ENCODE results near the gene JAKMIP2.
"Not testable (repeated sequence)": the region's sequence is repeated elsewhere in the genome, so short reads cannot be mapped to it uniquely, and the experiment has no call there.

Gene JAKMIP2

DNA sequence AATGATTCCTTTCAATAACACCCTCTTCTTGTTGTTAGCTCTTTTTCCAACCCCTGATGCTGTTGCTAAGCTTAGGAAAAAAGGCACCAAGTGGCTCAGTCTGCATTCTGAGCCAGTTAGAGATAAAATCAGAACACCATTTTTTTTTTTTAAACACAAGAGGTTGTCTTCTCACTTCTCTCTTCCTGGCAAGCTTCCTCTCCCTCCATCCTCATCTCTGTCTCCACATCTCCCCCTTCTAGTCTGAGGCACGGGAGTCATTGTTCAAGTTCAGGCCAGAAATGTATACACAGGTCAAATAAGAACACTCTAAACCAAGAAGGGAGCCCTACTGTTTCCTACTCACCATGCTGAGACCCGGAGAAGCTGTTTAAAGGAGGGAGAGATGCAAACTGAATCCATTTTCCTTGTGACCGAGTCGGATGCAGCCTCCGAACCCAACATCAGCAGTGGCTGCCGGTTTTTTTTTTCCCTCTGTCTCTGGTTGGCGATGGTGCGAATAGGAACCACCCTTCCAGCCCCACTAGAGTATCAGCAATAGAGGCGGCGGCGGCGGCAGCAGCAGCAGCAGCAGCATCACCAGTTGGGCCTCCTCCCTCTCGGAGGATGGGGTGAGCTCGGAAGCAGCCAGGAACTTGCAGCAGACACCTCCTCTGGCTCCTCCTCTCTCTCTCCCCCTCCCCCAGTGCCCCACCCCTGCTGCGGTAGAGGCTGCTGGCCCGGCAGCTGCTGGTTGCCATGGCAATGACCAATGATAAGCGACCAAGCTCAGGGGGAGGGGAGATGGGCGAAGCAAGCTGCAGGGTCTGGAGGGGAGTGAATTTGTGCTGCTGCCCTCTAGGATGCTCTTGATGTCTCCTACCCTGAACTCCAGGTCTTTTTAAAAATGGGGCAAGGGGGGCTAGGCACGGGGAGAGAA lies at the start of gene JAKMIP2:
Gene JAKMIP2, minus strand, starts transcription at position 619 of the 919 bp plus-strand sequence. CDS start 110,922 bp downstream, outside the sequence.
- DNase-seq (ENCODE audit: low spot score): peak; percentile 82

DNA sequence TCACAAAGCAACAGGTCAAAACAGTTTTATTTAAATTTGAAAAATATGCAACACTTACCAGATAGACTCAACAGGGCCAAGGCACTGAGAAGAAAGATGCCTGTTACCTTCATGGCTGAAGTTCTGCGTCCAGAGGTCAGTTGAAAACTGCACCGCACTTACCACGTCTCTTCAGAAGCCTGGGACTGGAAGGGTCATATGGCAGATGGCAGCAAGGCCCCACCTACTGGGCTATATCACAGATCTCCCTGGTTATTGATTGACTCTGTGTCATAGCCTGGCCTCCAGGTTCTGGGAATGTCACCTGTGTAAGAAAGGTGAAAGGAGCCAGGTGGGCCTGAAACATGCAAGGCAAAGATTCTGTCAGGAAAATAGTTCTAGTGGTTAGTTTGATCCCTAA lies 48.9 kb upstream of the JAKMIP2 start, which contains the start of gene SPINK1:
Gene SPINK1, minus strand, starts transcription at position 207 of the 400 bp plus-strand sequence. Its CDS starts 94 bp downstream, at position 113.
- DNase-seq (ENCODE audit: low spot score): no peak

DNA sequence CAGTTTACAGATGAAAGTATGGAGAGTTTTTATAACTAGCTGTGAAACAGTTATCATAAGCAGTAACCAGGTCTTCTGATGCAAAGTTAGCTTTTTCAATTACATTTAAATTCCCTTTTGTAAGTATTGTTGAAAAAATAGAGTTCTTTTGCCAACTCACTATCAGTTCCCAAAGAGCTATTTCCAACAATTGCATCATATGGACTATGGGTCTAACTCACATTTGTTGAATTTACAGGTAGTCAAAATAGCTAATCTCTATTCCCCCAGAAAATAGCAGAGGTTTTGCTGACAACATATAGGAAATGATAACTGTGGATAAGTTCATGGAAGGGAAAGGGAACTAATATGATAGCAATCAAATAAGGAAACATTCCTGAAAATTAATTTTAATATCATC lies 47.5 kb upstream of the JAKMIP2 start:
- DNase-seq (ENCODE audit: low spot score): no peak

DNA sequence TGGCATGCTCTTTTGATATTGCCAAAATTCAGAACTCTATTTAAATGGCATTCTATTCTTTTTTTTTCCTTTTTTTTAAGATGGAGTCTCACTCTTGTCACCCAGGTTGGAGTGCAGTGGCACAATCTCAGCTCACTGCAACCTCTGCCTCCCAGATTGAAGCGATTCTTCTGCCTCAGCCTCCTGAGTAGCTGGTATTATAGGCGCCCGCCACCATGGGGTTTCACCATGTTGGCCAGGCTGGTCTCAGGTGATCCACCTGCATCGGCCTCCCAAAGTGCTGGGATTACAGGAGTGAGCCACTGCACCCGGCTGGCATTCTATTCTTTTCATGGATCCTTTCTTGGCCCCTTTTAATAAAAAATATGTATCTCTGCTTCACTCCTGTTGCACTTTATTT lies 44.5 kb upstream of the JAKMIP2 start:
- not testable (repeated sequence) for DNase-seq (ENCODE audit: low spot score)

DNA sequence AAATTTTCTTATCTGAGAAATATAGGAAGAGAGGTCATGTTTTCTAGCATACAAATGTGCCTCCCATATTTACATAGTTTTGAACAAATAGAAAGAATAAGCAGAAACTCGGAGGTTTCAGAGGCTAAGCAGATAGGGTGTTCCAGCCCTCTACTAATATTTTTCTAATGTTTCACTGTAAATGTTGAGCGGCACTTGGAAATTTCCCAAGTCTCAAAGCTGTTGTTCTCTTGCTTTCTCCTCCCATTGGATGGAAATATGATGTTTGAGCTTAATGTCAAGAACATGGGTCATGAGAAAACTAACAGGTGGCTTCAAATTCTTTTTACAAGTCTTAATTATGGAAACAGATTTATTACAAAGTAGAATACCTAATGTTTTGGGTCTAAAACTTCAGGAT lies 43.8 kb upstream of the JAKMIP2 start:
- no peak for DNase-seq (ENCODE audit: low spot score)

DNA sequence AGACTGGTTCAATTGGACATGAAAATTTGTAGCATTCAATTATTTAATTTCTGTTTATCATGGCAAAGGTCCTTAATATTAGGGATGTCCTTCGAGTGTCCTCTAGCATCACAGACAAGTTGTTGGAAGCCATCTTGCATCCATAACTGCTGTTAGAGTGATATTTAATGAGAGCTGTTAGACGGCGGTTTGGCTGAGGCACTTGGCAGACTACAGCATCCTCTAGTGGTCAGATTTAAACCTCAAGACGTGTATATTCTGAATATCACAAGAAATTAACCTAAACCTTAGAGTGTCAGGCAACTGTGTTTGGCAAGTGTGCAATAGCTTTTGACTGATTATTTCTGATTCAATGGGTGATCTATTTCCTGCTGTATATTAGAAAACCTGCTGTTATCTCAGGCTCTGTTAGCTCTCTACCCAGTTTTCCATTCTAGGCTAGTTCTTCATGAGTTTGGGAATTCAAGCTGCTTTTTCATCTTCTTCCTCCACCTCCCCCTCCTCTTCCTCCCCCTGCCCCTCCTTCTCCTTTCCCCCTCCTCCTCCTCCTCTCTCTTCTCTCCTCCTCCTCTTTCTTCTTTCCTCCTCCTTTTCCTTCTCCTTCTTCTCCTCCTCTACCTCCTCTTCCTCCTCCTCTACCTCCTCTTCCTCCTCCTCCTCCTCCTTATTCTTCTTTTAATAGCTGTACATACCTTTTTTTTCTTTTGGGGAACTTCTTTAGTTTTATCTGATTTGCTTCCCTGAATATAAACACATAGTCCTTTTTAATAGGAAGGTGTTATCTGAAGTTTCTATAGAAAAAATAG lies 40.4 kb upstream of the JAKMIP2 start:
- peak; percentile 72 for DNase-seq (ENCODE audit: low spot score)

DNA sequence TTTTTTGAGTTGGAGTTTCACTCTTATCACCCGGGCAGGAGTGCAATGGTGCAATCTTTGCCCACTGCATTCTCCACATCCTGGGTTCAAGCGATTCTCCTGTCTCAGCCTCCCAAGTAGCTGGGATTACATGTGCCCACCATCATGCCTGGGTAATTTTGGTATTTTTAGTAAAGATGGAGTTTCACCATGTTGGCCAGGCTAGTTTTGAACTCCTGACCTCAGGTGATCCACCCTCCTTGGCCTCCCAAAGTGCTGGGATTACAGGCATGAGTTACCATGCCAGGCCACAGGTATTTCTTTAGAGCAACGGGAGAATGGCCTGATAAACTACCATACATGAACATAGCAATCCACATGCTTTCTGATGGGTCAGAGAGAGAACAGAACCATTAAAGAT lies 39.7 kb upstream of the JAKMIP2 start:
- DNase-seq (ENCODE audit: low spot score): not testable (repeated sequence)

DNA sequence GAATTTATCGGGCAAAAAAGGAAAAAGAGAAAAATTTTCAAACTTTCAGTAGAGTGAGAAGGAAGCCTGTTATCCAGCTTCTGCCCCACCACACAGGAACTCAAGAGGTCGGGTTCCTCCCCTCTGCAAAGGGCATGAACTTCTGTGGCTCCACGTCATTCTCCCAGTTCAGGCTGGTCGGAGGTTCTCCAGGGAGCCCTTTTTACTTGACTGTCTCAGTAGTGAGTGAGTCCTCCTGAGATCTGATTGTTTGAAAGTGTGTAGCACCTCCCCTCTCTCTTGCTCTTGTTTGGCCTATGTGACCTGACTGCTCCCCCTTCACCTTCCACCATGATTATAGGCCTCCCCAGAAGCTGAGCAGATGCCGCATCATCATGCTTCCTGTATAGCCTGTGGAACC lies 39.2 kb upstream of the JAKMIP2 start:
- DNase-seq (ENCODE audit: low spot score): no peak

DNA sequence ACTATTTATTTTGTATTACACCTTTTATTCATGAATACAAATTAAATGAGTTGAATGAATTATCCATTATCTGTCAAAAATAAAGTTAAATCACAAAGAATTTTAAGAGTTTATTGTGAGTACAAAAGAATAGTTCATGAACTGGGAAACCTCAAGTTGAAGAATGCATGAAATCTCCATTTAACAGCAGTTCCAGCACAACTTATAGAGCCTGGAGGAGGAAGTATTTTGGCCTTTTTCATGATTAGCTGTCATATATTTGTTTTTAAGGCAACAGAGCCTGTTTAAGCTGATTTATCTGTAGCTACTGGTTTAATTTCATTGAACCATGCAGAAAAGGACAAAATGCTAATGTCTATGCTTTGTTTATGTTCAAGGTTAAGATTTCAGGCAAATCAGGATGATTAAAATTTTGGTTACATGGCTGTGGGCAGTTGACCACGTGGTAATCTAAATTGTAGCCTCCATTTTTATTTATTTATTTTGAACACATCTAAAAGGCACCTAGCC lies 36.8 kb upstream of the JAKMIP2 start:
- DNase-seq (ENCODE audit: low spot score): no peak

DNA sequence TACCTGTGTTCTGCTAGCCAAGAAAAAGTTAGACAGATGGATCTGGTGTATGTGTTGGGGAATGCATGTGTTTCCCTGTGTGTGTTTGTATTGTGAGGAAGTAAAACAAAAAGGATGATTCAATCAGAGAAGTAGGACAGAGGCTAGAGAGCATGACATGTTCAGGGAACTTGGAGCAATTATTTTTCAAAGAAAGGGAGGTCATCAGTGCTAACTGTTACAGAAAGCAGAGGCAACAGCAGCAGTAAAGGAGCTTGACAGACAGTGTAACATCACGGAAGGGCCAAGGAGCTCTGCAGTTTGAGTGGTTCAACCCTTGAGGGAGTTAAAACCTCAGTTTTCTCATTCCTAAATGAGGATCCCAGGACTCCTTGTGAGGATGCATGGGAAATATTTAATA lies 35.8 kb upstream of the JAKMIP2 start:
- DNase-seq (ENCODE audit: low spot score): no peak

DNA sequence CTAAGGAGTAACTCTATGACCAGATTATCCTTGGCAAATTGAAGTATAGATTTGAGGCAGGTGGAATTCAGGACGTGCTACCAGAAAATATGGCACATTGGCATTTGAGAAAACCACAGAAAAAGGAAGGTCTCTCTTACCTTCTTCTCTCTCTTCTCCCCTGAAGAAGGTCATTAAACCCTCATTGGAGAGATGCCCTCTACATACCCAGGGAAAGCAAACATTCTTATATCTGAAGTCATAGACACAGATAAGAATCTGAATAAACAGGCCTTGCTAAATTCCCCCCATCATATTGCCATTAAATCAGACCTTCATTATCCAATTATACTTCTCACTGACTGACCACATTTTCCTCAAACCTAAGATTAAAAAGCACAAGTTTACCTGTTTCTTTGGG lies 31.2 kb upstream of the JAKMIP2 start:
- DNase-seq (ENCODE audit: low spot score): no peak

DNA sequence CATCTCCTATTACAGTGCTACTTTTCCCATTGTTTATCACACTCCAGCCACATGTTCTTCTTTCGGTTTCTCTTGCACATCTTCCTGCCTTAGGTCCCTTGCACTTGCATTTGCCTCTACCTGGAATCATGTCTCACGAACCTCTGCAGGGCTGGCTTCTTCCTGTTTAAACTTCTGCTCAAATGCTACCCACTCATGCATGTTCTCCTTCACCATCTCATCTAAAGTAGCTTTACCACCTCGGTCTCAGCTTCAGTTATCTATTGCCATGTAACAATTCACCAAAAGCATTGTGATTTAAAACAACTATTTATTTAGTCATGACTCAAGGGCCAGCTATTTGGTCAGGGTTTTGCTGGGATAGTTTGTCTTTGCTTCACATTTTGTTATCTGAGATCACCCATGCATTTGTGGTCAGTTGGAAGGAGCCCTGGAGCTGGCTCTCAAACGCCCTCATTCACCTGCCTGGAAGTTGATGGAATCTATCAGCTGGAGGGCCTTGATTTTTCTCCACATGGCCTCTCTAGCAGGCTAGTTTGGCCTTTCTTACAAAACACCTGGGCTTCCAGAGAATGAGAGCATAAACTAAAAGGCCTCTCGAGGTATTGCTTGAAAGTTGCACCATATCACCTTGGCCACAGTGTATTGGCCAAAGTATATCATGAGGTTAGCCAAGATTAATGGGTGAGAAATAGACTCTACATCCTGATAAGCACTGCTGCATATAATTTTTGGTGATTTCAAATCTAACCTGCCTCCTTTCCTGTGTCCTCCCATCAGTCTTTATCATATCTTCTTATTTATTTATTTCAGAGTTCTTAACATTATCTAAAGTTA lies 27.5 kb upstream of the JAKMIP2 start:
- DNase-seq (ENCODE audit: low spot score): no peak

DNA sequence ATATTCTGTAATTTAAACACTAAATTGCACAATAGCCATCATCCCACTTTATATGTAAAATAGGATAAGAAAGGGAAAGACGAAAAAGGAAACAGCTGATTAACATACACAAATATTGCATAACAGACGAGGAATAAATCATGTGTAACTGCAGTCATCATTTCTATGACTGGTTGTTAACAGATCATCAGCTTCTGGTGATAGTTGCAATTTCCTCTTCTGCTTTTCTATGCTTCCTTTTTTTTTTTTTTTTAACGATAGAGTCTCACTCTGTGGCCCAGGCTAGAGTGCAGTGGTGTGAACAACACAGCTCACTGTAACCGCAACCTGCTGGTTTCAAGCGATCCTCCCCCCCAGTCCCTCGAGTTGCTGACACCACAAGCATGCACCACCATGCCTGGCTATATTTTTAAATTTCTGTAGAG lies 22.5 kb upstream of the JAKMIP2 start:
- peak; percentile 48 for DNase-seq (ENCODE audit: low spot score)

DNA sequence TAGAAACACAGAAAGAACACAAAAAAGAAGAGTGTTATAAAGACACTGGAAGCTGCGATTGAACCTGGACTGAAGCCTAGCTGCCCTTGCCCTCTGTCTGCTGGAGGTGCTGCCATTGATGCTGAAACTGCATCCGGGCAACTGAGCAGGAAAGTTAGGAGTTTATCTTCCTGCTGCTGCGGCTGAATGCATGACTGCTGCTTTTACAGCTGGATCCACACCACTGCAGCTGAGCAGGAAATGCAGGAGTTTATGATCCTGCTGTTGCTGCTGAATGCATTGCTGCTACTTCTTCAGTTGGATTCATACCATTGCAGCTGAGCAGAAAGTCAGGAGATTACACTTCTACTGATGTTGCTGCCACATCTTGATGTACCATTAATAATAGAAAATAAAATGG lies 21.8 kb upstream of the JAKMIP2 start:
- DNase-seq (ENCODE audit: low spot score): no peak

DNA sequence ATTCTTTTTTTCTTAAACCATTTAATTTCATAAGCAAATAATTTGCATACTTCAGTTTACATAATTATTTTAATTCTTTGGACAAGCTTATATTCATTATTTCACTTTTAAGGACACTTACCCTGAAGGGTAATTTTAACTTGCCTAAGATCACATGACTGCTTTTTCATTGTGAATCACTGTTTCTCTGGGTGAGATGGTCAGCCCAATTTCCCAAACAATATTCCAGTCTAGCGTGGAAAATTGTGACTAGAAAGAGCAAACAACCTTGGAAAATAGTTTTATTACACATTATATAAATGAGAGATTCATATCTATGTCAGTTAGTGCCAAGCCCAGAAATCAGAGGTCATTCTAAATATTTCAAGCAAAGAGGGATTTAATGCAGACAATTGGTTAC lies 21.4 kb upstream of the JAKMIP2 start:
- no peak for DNase-seq (ENCODE audit: low spot score)

DNA sequence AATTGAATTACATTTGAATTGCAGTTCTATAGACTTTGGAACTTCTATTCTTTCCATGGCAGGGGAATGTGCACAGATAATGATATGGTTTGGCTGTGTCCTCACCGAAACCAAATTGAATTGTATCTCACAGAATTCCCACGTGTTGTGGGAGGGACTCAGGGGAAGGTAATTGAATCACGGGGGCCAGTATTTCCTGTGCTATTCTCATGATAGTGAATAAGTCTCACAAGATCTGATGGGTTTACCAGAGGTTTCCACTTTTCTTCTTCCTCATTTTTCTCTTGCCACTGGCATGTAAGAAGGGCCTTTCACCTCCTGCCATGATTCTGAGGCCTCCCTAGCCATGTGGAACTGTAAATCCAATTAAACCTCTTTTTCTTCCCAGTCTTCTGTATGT lies 20.6 kb upstream of the JAKMIP2 start:
- DNase-seq (ENCODE audit: low spot score): not testable (repeated sequence)

DNA sequence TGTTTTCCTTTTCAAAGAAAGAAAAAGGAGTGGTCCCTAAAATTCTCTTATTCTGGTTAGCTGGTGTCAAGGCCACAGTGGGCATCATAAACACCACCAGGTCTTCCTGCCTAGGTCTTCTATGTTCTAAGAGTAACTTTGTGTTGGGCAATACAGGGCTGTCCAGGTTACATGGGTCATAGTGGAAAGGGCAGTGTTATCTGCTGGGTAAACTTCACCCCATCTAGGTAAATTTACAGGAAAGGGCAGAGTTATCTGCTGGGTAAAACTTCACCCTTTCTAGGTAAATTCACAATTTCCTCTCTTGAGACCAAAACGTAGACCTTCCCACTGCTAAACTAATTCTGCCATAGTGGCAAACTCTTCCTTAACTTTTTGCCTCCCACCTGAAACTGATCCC lies 18.9 kb upstream of the JAKMIP2 start:
- no peak for DNase-seq (ENCODE audit: low spot score)

DNA sequence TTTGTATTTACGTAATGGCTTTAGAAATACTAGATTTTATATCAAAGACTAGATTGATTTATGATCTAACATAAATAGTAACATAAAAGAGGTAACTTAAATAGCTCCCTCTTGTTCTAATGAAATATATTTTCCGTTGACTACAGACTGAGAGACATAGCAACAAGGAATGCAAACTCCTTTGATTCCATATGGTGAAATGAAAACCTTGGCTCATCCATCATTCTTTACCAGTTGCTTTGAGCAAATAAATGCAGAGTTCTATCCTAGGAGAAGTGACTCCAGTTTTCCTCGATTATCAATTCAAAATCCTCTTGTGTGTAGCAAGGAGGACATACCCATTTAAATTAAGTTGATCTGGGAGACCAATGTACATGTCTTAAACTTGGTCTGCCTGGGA lies 18.0 kb upstream of the JAKMIP2 start:
- DNase-seq (ENCODE audit: low spot score): no peak

DNA sequence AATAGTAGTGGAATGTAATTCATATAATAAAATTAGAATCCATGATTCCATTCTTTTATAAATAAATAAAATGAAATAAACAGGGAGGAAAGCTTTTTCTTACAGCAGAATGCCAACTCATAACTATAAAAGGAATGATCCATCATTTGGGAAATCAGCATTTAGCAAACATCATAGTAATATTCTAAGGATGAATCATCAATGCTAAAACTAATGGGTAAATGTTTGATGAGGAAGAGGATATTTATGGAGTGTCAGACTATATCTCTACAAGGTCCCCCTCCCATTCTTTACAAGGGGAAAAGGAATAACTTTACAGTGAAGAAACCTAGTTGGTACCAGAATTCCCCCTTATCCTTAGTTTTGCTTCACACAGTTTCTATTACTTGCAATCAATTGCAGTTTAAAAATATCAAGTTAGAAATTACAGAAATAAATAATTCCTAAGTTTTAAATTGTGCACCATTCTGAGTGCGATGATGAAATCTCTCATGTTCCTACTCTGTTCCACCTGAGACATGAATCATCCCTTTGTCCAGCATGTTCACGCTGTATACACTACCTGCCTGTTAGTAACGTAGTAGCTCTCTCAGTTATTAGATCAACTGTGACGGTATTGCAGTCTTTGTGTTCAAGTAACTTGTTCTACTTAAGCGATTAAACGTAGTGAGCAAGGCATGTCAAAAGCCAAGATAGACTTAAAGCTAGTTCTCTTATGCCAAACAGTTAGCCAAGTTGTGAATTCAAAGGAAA lies 14.2 kb upstream of the JAKMIP2 start:
- DNase-seq (ENCODE audit: low spot score): no peak

DNA sequence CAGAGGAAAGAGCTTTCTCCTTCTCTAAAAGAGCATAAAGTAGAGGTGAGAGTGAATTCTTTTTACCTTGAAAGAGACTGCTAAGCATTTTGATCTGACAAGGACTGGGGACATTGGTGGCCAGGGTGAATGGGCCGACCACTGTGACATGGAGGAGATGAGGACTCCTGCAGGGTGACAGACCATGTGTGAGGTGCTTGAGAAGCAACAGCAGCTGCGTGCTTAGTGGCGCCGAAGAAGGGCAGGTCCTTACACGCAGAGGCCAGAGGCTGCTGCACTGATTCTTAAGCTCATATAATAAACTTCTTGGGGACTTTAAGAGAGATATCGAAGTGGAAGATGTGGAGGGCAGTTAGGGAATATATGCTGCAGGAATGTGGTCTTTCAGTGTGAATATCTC lies 8.7 kb upstream of the JAKMIP2 start:
- no peak for DNase-seq (ENCODE audit: low spot score)

DNA sequence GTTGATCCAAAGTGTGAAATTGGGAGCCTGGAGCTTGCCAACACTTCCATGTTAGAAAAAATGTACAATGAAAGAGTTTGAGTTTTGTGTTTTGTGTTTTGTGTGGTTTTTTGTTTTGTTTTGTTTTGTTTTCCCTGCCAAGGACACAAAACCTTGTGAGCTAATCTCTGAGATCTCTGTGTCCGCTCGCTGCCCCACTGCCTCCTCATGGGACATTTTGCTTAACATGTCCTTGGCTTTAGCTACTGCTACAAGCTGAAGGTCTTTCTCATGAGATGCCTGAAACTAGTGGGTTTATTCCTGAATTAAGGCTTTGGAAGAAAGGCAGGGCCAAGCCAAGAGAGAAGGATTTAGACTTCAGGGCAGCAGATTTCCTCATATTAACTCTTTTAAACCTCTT lies 7.3 kb upstream of the JAKMIP2 start:
- no peak for DNase-seq (ENCODE audit: low spot score)

All from NAMALWA (cell line).